ENCODE results near the gene TBL1XR1. TPM values are rescaled to one million over a fixed set of nuclear protein-coding genes. Genes with fewer than 3 reads are reported as not detected.

The TBL1XR1 gene
- total RNA-seq, 1 donor from 2014 or later, result 372 TPM

- Mint-ChIP-seq H3K27ac (ENCODE audit: unreplicated experiment) (no peak overlapping the region), H3K4me3 (ENCODE audit: unreplicated experiment) (no peak overlapping the region), H3K36me3 (ENCODE audit: low read depth) (peaks cover 52% of the 10 kb centered on the region), H3K27me3 (ENCODE audit: low read depth) (no peaks in the 10 kb centered on the region), H3K4me1 (ENCODE audit: low read depth) (peaks cover 49% of the 10 kb centered on the region), H3K9me3 (ENCODE audit: low read depth) (no peaks in the 10 kb centered on the region)
- TF ChIP-seq CTCF (IDR thresholded peaks at IDR 0.05), result no peak
- DNase-seq (ENCODE audit: low spot score), result no peak
Measured at GRCh38 chr3:177045767-177046166, 151.5 kb downstream of the TBL1XR1 start.

- H3K36me3 Mint-ChIP-seq (ENCODE audit: low read depth), result peaks cover 50% of the 10 kb centered on the region
- H3K27me3 Mint-ChIP-seq (ENCODE audit: low read depth), result no peaks in the 10 kb centered on the region
- H3K4me1 Mint-ChIP-seq (ENCODE audit: low read depth), result peaks cover 46% of the 10 kb centered on the region
- H3K9me3 Mint-ChIP-seq (ENCODE audit: low read depth), result no peaks in the 10 kb centered on the region
- H3K27ac Mint-ChIP-seq (ENCODE audit: unreplicated experiment), result no peak overlapping the region
- no peak overlapping the region for H3K4me3 Mint-ChIP-seq (ENCODE audit: unreplicated experiment)
- DNase-seq (ENCODE audit: low spot score), result no peak
- TF ChIP-seq CTCF (IDR thresholded peaks at IDR 0.05), result no peak
Measured at GRCh38 chr3:177045222-177045621, 152.1 kb downstream of the TBL1XR1 start.

GRCh38 chr3:177041730-177042551 is 155.3 kb downstream of the TBL1XR1 start:
- Mint-ChIP-seq H3K9me3 (ENCODE audit: low read depth) (no peaks in the 10 kb centered on the region), H3K36me3 (ENCODE audit: low read depth) (peaks cover 47% of the 10 kb centered on the region), H3K4me3 (ENCODE audit: unreplicated experiment) (no peak overlapping the region), H3K27me3 (ENCODE audit: low read depth) (no peaks in the 10 kb centered on the region), H3K4me1 (ENCODE audit: low read depth) (peaks cover 36% of the 10 kb centered on the region), H3K27ac (ENCODE audit: unreplicated experiment) (peak overlapping the region; percentile 49)
- no peak for TF ChIP-seq CTCF (IDR thresholded peaks at IDR 0.05)
- DNase-seq (ENCODE audit: low spot score), result no peak

GRCh38 chr3:177041021-177041729 is 156.1 kb downstream of the TBL1XR1 start:
- Mint-ChIP-seq H3K4me1 (ENCODE audit: low read depth) (peaks cover 40% of the 10 kb centered on the region), H3K27me3 (ENCODE audit: low read depth) (no peaks in the 10 kb centered on the region), H3K4me3 (ENCODE audit: unreplicated experiment) (no peak overlapping the region), H3K9me3 (ENCODE audit: low read depth) (no peaks in the 10 kb centered on the region), H3K36me3 (ENCODE audit: low read depth) (peaks cover 50% of the 10 kb centered on the region), H3K27ac (ENCODE audit: unreplicated experiment) (peak overlapping the region; percentile 54)
- no peak for DNase-seq (ENCODE audit: low spot score)
- TF ChIP-seq CTCF (IDR thresholded peaks at IDR 0.05), result no peak

- peak overlapping the region; percentile 37 for H3K27ac Mint-ChIP-seq (ENCODE audit: unreplicated experiment)
- no peaks in the 10 kb centered on the region for H3K27me3 Mint-ChIP-seq (ENCODE audit: low read depth)
- no peaks in the 10 kb centered on the region for H3K9me3 Mint-ChIP-seq (ENCODE audit: low read depth)
- peaks cover 53% of the 10 kb centered on the region for H3K36me3 Mint-ChIP-seq (ENCODE audit: low read depth)
- no peak for TF ChIP-seq CTCF (IDR thresholded peaks at IDR 0.05)
- DNase-seq (ENCODE audit: low spot score), result no peak
- no peak overlapping the region for H3K4me3 Mint-ChIP-seq (ENCODE audit: unreplicated experiment)
- peaks cover 41% of the 10 kb centered on the region for H3K4me1 Mint-ChIP-seq (ENCODE audit: low read depth)
Measured at GRCh38 chr3:177039490-177040274, 157.6 kb downstream of the TBL1XR1 start.
